GM12864 (cell line): ENCODE results near the gene GOLGA8H.
"Not testable (repeated sequence)": the region's sequence is repeated elsewhere in the genome, so short reads cannot be mapped to it uniquely, and the experiment has no call there.

Experiments
- DNase-seq: peaks from one replicate; pipeline ENCODE4 v3.0.0-alpha.2; 2011; ENCODE audit warnings: low read depth
- H3K4me3 ChIP-seq: 2 replicates; pipeline ENCODE4 v1.5.1; 2011; ENCODE audit warnings: mild to moderate bottlenecking, low read depth, low read length, control low read depth
- CTCF ChIP-seq: IDR thresholded peaks from 2 replicates; pipeline ENCODE4 v1.5.1; 2011; ENCODE audit warnings: low read depth, mild to moderate bottlenecking, moderate library complexity, low read length, control low read depth, inconsistent platforms; ENCODE audit errors: missing control alignments

GOLGA8H gene

GRCh38 chr15:30650012-30650929 lies 46.4 kb downstream of the GOLGA8H start:
- no peak for TF ChIP-seq CTCF
- DNase-seq = peak; percentile 65
- H3K4me3 ChIP-seq = no peak overlapping the region

- not testable (repeated sequence) for H3K4me3 ChIP-seq, DNase-seq
- TF ChIP-seq CTCF = peak; percentile 32
These were observed 57.3 kb downstream of the GOLGA8H start for GRCh38 chr15:30661154-30661553.
